ENCODE results near the gene MEPCE.
A peak's percentile ranks its signal among the peaks of the same experiment; 100 is the strongest.

MEPCE gene

GRCh38 chr7:100407285-100408180, 22.1 kb upstream of the MEPCE start:
- DNase-seq = peak; percentile 23

GRCh38 chr7:100411101-100411500, 18.5 kb upstream of the MEPCE start:
- DNase-seq = no peak

DNA sequence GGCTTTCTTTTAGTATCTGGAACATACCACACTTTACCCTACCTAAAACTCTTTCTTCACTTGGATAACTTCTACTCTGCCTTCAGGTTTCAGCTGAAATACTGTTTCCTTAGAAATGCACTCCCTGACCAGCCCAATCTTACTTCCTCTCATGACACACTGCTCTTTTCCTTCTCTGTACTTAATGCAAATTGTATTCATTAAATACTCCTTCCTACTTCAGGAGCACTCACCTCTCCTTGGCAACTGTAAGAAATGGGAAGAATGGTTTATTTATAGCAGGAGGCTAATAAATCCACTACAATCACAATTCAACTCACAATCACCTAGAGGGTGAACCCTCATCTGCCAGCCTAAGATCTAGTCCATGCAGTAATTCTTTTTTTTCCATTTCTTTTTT, 16.3 kb upstream of the MEPCE start:
- DNase-seq = no peak

DNA sequence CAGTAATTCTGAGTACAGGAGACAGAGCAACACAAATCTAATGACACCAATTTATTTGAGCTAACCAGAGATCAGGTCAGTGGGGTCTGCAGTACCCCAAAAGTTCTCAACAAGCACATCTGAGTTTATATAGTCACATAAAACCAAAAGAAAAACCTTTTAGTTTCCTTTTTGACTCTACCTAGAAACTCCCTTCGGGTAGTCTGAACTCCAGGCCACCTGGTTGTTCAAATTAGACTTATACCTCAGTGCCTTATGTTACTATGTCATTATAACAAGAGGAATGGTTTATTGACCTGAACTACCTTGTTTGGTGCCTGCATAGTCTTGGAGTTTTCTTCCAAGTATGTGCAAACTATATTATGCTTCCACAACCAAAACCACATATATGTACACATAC, 15.7 kb upstream of the MEPCE start:
- no peak for DNase-seq

DNA sequence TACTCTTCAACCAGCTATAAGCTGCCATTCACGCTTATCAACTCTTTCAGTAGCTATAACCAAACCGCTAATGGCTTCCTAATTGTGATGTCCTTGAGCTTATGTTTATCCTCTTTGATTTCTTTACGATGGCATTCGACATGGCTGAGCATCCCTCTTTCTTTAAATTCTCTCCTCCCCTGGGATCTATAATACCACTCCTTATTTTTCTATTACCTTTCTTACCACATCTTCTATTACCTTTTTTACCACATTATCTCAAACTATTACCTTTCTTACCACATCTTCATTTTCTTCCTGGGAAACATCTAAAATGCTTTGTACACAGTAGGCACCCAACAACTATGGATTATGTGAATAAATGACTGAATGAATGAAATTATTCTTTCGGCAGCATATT, 14.2 kb upstream of the MEPCE start:
- DNase-seq = no peak

- no peak for DNase-seq
Observed at GRCh38 chr7:100418930-100419659, 10.5 kb upstream of the MEPCE start.

DNA sequence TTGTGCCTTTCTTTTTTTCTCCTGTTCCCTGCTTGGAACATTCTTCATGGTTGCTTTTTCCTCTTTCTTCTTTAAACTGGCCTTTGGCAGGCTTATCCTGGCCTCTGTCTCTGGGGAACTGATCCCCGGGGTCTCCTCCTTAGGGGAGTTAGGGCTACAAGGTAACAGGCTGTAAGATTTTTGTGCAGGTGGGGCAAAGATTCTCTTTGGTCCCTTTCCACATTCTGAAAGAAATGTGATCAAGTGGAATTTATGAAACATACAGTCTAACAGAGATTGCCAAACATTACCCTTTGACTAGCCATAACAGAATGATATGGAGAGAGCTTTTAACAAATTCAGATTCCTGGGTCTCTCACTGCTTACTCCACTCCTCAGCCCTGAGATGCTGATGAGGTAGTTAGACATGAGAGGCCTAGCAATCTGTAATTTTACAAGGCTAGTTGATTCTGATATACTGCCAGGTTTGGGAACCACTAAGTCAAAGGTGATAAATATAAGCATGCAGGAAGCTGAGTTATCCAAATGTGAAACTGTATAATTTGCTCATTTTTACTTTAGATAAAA, 9.9 kb upstream of the MEPCE start:
- DNase-seq = no peak

- DNase-seq = no peak
Observed at GRCh38 chr7:100423315-100423714, 6.3 kb upstream of the MEPCE start.

- DNase-seq = no peak
Observed at GRCh38 chr7:100425347-100425746, 4.3 kb upstream of the MEPCE start.

DNA sequence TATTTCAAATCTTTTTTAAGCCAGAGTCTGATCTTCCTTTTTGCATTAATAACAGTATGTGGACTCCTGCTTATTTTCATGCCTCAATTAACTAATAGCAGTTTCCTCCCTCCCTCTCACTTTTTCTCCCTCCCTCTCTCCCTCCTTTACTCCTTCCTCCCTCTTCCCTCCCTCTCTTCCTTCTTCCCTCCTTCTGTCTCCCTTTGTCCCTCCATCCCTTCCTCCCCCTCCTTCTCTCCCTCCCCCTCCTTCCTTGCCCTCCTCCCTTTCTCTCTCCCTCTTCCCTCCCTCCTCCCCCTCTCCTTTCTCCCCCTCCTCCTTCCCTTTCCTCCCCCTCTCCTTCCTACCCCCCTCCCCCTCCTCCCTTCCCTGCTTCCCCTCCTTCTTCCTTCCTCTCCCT, 3.1 kb upstream of the MEPCE start:
- no peak for DNase-seq

DNA sequence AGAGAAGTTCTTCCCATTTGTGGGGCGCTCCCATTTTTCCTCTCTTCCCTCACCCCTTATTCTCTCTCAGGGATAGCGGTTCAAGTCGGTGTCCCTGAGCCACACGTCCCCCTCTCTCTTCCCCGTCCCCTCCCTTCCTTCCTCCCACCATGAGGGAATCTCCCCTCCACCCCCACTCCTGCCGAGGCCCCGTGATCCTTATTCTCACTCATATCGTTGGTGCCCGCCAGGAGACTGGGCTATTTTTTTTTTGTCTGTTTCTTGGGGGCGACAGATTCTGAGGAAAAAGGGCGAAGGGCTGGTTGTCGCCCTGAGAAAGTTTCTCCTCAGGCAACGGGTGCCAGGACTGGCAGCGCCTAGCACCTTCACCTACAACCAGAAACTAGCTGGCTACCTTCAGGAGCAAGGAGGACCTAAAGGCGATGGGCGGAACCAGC, 1.9 kb upstream of the MEPCE start:
- no peak for DNase-seq

GRCh38 chr7:100428199-100428966, 1.2 kb upstream of the MEPCE start, which contains the start of gene ZCWPW1:
Gene ZCWPW1 (minus strand): TSS chr7:100428703. CDS start chr7:100420649, 8,054 bp downstream.
- peak; percentile 98 for DNase-seq

DNA sequence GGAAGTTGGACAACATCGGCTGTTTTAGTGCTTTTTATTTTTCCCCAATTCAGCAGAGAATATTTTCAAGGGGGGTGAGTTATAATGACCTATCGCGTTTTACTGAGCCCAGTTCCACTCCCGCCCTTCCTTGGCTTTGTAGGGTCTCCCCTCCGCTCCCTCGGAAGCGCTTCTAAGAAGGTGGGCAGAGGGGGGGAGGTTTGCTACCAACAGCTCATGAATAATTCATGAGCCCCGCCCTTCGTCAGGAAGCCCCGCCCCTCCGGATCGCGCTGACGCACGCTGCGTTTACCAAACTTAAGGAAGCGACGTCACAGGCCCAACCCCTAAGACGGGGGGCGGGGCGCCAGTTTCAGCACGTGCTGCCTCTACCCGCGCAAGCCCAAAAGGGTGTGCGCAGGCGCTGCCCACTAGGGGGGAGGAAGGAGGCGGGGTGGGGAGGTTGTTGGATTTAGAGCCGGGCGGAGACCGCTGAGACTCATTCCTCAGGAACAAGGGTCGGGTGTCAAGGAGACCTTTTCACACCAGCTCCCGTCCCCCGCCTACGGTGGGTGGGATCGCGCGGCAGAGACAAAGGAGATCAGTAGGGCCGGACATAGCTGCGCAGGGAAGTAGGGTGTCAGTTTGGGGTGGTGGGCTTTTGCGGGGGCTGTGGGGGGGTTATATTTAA, 529 bp upstream of the MEPCE start:
- DNase-seq = peak; percentile 99

DNA sequence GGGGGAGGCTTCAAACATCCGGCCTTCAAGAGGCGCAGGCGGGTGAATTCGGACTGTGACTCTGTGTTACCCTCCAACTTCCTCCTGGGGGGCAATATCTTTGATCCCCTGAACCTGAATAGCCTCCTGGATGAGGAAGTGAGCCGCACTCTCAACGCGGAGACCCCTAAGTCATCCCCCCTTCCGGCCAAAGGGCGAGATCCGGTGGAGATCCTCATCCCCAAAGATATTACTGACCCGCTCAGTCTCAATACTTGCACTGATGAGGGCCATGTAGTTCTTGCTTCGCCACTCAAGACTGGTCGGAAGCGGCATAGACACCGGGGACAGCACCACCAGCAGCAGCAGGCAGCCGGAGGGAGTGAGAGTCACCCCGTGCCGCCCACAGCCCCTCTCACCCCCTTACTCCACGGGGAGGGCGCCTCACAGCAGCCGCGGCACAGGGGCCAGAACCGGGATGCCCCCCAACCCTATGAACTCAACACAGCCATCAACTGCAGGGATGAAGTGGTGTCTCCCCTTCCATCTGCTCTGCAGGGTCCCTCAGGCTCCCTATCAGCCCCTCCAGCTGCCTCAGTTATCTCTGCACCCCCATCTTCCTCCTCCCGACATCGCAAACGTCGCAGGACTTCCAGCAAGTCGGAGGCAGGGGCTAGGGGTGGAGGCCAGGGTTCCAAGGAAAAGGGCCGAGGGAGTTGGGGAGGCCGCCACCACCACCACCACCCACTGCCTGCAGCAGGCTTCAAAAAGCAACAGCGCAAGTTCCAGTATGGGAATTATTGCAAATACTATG, 1.1 kb downstream of the MEPCE start:
- DNase-seq = peak; percentile 28

DNA sequence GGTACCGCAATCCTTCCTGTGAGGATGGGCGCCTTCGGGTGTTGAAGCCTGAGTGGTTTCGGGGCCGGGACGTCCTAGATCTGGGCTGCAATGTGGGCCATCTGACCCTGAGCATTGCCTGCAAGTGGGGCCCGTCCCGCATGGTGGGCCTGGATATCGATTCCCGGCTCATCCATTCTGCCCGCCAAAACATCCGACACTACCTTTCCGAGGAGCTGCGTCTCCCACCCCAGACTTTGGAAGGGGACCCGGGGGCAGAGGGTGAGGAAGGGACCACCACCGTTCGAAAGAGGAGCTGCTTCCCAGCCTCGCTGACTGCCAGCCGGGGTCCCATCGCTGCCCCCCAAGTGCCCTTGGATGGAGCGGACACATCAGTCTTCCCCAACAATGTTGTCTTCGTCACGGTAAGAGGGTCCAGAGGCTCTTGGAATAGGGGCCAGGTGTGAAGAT, 1.7 kb downstream of the MEPCE start:
- DNase-seq = no peak

GRCh38 chr7:100432053-100432452, 2.4 kb downstream of the MEPCE start:
- DNase-seq = no peak

GRCh38 chr7:100432621-100433275, 3.1 kb downstream of the MEPCE start:
- DNase-seq = no peak

DNA sequence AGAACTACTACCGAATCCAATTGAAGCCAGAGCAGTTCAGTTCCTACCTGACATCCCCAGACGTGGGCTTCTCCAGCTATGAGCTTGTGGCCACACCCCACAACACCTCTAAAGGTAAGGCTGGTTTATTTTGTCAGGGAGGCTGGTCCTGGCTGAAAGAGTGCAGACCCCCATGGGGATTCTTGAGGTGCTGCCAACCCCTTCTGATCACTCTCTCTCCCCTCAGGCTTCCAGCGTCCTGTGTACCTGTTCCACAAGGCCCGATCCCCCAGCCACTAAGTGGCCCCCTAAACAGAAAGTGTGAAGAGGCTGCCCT, 3.6 kb downstream of the MEPCE start:
- DNase-seq = no peak

- no peak for DNase-seq
Observed at GRCh38 chr7:100433592-100434296, 4.1 kb downstream of the MEPCE start.
